ENCODE data around the gene PKD1L1.
"Not testable (repeated sequence)": the region's sequence is repeated elsewhere in the genome, so short reads cannot be mapped to it uniquely, and the experiment has no call there.

PKD1L1 gene

GRCh38 chr7:47757921-47758411 lies 190.3 kb downstream of the PKD1L1 start:
- DNase-seq, result no peak

DNA sequence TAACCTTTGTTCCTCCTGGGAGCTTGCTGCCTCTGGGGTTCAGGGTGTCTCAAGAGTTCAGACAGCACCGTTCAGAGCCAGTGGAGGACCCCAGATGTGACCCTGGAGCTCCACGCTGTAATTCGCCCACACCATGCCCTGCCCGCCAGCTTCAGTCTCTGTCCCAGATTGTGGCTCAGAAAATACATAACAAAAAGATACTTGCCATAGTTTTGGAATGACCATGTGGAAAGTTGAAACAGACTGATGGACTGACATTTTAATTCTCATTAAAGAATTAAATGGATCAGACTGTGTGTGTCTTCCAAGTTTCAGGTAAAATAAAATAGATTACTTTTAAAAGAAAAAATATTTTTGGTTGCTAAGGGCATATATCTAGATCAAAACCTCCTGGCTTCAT lies 191.6 kb downstream of the PKD1L1 start:
- no peak for DNase-seq

- no peak for DNase-seq
Observed at GRCh38 chr7:47755248-47755647, 193.0 kb downstream of the PKD1L1 start.

DNA sequence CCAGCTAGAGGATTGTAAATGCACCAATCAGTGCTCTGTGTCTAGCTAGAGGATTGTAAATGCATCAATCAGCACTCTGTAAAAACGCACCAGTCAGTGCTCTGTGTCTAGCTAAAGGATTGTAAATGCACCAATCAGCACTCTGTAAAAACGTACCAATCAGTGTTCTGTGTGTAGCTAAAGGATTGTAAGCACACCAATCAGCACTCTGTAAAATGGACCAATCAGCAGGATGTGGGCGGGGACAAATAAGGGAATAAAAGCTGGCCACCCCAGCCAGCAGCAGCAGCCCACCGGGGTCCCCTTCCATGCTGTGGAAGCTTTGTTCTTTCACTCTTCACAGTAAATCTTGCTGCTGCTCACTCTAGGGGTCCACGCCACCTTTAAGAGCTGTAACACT lies 196.5 kb downstream of the PKD1L1 start:
- DNase-seq, result not testable (repeated sequence)

GRCh38 chr7:47751043-47751442 lies 197.2 kb downstream of the PKD1L1 start:
- no peak for DNase-seq

DNA sequence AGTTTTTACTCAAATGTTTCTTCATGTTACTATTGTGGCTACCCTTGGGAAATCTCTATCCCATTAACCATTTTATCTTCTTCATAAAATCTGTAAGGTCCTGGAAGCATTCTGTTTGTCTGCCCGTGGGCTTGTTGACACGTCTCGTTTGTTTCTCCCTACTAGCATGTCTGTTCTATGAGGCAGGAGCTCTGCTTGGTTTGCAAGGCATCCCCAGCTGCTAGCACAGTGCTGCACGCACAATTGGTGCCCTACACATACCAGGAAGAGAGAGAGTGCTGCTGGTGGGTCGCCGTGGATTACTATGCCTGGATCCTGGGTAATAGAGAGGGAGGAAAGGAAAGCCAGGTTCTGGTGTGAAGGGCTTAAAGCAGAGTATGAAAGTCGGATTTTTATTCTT lies 200.2 kb downstream of the PKD1L1 start:
- DNase-seq, result no peak

- no peak for DNase-seq
Observed at GRCh38 chr7:47747160-47747559, 201.1 kb downstream of the PKD1L1 start.

DNA sequence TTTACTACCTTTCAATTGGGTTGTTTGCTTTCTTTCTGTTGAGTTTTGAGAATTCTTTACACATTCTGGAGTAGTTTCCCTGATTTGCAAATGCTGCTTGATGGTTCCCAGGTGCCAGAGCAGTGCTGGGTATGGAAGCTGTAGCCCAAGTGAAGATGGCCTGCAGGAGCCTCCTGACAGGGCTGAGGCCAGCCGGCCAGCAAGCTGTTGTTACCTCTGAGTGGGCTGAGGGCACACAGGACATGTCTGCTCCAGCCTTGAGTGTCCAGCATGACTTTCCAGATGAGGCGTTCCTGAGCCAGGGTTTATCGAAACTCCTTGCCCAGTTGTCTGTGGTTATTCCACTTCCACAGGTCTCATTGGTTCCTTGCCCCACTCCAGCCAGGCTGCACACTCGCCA lies 201.8 kb downstream of the PKD1L1 start:
- DNase-seq, result no peak

- DNase-seq, result no peak
Observed at GRCh38 chr7:47744883-47745282, 203.4 kb downstream of the PKD1L1 start.

DNA sequence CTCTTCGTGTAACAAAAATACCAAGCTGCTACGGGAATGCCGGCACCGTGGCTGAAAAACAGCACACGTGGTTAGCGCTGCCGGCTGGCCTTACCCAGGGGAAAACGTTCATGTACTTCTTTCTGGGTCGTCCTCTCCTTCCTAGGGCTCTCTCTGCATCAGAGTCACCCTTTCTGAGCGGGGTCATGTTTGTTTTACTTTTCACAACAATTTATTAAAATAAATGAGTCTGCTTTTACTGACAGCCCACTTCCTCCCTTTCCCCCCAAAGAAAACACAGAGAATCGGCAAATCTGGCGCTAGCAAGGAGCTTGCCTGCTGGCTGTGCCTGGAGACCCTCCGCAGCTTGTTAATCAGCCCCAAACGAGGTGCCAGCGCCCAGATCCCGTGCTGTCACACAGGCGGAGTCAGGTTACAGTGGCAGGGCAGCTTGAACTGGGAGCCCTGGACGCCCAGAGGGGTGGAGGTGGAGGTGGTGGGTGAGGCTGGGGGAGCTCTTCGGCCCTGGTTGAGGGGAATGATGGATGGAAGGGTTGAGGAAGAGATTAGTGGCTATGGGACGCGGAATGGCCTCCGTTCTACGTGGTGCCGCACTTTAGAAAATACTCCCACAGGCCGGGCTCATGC lies 204.2 kb downstream of the PKD1L1 start:
- DNase-seq, result no peak

GRCh38 chr7:47741984-47742383 lies 206.3 kb downstream of the PKD1L1 start:
- DNase-seq, result no peak

DNA sequence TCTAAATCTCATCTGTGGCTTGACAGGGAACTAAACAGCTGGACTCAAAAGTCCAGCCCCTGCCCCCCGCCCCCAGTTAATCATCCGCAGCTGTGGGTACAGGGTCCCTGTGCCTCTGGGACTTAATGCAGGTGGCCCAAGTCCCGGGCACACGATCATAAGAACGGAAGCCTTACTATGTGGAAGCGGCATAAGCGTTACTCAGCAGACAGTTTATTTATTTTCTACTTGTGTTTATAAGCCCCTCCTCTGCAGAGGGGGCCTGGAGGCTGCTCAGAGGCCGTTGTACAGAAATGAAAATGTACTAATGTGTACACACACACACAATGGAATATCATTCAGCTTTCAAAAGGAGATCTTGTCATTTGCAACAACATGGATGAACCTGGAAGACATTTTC lies 208.4 kb downstream of the PKD1L1 start:
- DNase-seq, result no peak

- DNase-seq, result no peak
Observed at GRCh38 chr7:47739301-47739875, 208.9 kb downstream of the PKD1L1 start.

DNA sequence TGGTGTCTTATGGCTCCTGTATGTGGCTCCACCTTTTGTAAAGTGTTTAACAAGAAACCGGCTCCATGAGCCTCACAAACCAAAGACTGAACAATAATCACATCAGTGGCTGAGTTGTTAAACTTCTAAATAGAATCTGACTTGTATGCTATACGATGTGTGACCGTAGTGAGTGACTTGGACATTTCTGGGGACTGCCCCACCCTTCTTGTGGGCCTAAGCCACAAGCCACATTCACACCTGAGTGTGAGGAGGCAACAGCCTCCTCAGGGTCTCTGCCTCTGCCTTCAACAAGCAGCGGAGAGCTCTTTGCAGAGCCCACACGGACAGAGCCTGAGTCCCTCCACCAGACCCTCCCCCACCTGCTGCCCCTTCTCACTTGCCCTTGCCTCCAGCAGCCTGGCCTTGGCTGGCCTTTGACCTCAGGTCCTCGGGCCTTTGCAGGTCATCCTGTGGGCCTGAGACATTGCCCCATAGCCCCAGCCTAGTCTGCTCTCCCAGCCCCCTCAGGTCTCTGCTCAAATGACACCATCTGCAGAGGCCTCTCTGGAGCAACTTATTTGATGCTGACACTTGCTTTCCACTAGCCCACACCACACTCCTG lies 209.6 kb downstream of the PKD1L1 start:
- DNase-seq, result no peak

DNA sequence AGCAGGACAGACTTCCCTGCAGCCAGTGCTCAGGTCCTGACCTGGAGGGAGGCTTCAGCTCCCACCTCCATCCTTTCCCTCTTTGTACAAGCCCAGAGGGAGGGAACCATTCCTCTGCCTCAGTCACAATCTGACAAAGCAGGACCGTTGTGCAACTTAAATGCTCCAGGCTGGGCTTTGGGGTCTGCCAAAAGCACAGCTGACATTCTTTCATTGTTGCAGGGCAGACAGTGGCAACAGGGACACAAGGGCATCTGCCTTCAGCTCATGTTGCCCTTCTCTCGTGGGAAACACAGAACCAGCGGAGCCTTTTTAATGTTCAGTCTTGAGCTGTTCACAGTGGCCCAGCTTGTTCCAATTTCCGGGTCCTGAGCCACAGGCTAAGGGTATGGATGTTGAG lies 210.7 kb downstream of the PKD1L1 start:
- no peak for DNase-seq

- no peak for DNase-seq
Observed at GRCh38 chr7:47735431-47736345, 212.6 kb downstream of the PKD1L1 start.

DNA sequence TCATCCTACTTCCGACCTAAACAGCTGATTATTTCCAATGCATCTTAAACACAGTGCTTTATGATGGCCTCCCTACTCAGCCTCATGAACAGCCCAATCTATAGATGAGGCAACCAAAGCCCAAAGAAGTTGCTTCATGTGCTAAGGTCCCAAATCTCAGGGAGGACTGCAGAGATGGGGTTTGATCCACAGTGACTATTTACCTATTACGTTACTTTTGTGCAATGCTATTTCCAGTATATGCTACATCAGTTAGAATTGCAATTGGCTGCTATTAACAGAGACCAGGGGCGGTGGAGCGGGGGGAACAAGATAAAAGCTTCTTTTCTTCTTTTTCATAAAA lies 213.3 kb downstream of the PKD1L1 start:
- DNase-seq, result no peak

- no peak for DNase-seq
Observed at GRCh38 chr7:47734287-47734948, 213.8 kb downstream of the PKD1L1 start.

DNA sequence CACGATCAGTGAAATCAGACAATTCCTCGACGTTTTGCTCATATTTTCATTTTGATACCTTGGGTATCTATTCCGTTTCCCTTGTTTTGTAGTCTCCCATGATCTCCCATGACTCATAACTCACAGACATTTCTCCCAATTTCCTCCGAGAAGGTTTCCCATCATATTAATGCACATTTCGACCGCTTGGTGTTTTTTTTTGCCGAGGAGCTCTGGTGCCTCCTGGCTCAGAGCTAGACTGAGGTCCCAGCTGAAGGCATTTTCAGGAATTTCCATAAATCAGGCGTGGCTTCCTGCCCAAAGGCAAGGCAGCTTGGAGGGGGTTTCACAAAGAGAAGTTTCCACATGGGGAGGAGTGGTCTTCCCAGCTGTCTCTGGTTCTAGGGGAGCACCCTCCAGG lies 218.1 kb downstream of the PKD1L1 start:
- no peak for DNase-seq

DNA sequence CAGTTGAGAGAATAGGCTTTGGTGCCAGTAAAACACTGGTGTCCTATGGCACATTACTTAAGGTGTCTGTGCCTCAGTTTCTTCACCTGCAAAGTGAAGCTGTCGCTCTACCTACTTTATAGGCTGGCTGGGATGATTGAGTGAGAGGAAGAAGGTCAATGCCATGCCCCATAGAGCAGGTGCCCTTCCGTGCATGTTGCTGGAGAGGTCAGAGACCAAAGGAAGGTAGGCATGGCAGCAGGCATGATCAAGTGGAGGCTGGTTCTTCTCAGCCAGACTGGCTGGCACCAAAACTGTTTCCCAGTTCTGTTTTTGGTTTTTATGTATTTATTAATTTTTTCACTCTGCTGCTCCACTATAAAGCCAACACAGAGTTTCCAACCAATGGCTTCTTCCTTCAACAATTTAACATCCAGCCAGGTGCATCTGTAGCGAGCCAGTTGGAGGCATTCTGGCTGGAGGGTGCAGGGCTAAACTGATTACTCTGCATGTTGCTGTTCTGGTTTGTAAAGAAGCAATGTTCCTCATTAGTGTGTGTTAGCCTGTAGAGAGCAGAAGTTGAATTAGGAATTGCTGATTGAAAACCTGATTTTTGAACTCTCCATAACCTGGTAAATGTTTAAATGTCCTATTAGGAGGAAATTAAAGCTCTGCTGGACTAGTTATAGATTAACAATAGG lies 222.1 kb downstream of the PKD1L1 start:
- DNase-seq, result no peak

DNA sequence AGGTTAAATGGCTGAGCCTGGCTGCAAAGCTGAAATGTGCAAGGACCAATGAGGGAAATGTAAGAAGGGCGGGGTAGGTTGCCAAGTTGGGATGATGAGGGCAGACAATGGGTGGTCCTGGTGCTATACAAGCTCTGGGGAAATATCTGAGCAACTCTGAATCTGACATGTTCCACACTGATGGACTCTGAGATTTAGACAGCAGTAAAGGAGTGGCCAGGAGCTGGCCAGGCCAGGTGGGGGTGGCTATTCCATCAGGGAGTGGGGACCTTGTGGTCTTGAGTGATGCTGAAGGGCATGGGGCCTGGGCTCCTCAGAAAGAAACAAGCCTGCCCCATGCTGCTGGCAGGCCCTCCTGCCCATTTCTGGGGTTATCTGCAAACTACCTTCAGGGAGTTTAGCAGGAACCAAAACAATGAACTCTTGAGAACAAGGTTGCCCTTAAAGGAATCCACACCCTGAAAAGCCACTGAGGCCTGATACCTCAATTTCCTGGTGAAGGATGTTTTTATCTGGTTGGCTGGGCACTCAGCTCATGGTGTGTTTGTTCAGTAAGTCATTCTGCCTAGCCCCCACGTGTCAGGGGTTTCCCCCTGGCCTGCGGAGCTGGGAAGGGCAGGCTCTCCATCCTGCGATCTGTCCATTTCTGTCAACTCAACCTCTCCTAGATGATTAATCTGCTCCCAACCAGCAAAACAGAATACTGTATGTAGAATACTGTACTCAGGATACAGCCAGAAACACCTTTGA lies 223.1 kb downstream of the PKD1L1 start:
- no peak for DNase-seq
